HEK293T (cell line): ENCODE measurements around the gene RINL.

Experiments used
- ARNT ChIP-seq: fragments of 450-650 bp; IDR thresholded peaks from 2 replicates; pipeline ENCODE4 v1.6.1; 2017; ENCODE audit warnings: mild to moderate bottlenecking
- SP1 ChIP-seq: fragments of 450-650 bp; IDR thresholded peaks from 2 replicates; pipeline ENCODE4 v1.6.1; 2017
- SUZ12 ChIP-seq: fragments of 450-650 bp; IDR thresholded peaks from 2 replicates; pipeline ENCODE4 v1.6.1; 2016; ENCODE audit warnings: mild to moderate bottlenecking
- TARDBP ChIP-seq: fragments of 450-650 bp; IDR thresholded peaks from 2 replicates; pipeline ENCODE4 v1.6.1; 2016

GRCh38 chr19:38849147-38849859, 28.8 kb downstream of the RINL start:
- TF ChIP-seq TARDBP = no peak
- no peak for TF ChIP-seq SP1
- no peak for TF ChIP-seq ARNT
- TF ChIP-seq SUZ12 = no peak
